HepG2 (cell line): ENCODE measurements around the gene CHCHD3. TPM values are rescaled to one million over a fixed set of nuclear protein-coding genes. Genes with fewer than 3 reads are reported as not detected.

ENCODE experiments used
- ATAC-seq: fragments of 200-7000 bp; cut with Tn5 transposase; 3 replicates; pipeline ENCODE4 v1.9.1; 2020; ENCODE audit warnings: mild to moderate bottlenecking, moderate library complexity
- BruUV-seq: library from RNA; stranded (reverse); fragments of 400-500 nt; replicated peaks from 2 replicates; lab custom pipeline; 2021; lab: Mats Ljungman, UMichigan
- CTCF ChIA-PET: fragments of 300-600 bp; formaldehyde crosslinking; extraction: SDS; loops from one replicate; lab custom pipeline; 2021; ENCODE audit warnings: low total read pairs, inconsistent platforms, low intra/inter-chr PET ratio; lab: Yijun Ruan, JAX
- POLR2A ChIA-PET: fragments of 350-600 bp; sonication (Branson Sonifier 250); formaldehyde crosslinking; loops from one replicate; lab custom pipeline; 2020; ENCODE audit warnings: antibody characterized with exemption, inconsistent platforms; lab: Yijun Ruan, JAX
- DNase-seq: peaks from one replicate; pipeline ENCODE4 v3.0.0-alpha.2; 2015; ENCODE audit warnings: low spot score
- FAIRE-seq: peaks from 3 replicates; lab custom pipeline; 2011; peaks lifted over from hg19 to GRCh38; lab: Jason Lieb, UNC
- H2AFZ ChIP-seq: one replicate; pipeline ENCODE4 v1.6.1; 2011; ENCODE audit warnings: low read length, inconsistent platforms
- H3K27ac ChIP-seq: fragments of 300-600 bp; 3 replicates; pipeline ENCODE4 v1.8.0; 2011; ENCODE audit warnings: mixed run types, mild to moderate bottlenecking, mixed read lengths, low read length, inconsistent platforms; ENCODE audit not compliant: insufficient read depth; ENCODE audit errors: extremely low read length
- H3K27me3 ChIP-seq, 2 experiments: fragments of 200-600 bp in 1 of 2; 2 replicates in 1 of 2; 3 replicates in 1 of 2; pipeline versions ENCODE4 v1.6.0 to v1.8.0; 2011; ENCODE audit warnings: low read length in 2 of 2, mild to moderate bottlenecking in 2 of 2, moderate library complexity in 2 of 2, inconsistent platforms in 1 of 2; ENCODE audit not compliant: insufficient read depth in 2 of 2, control insufficient read depth in 1 of 2
- H3K36me3 ChIP-seq, 2 experiments: fragments of 200-600 bp in 1 of 2; replicated peaks in 1 of 2; 2 replicates in 1 of 2; 3 replicates in 1 of 2; pipeline versions ENCODE4 v1.5.1 to v1.8.0; 2011; ENCODE audit warnings: low read length in 2 of 2, inconsistent platforms in 1 of 2; ENCODE audit not compliant: insufficient read depth in 2 of 2, control insufficient read depth in 1 of 2
- H3K4me1 ChIP-seq: 2 replicates; pipeline ENCODE4 v1.5.1; 2012; ENCODE audit warnings: low read length, inconsistent platforms; ENCODE audit not compliant: insufficient read depth
- H3K4me2 ChIP-seq: 2 replicates; pipeline ENCODE4 v1.6.0; 2011; ENCODE audit warnings: low read depth, low read length, inconsistent platforms
- H3K4me3 ChIP-seq, 3 experiments: fragments of 200-600 bp in 1 of 3; sonication (generic), shearing (Covaris generic) in 1 of 3; replicated peaks in 1 of 3; 2 replicates each; pipeline ENCODE4 v1.5.1; 2011 to 2016; ENCODE audit warnings: low read length in 3 of 3, inconsistent platforms in 2 of 3, low read depth in 2 of 3, mild to moderate bottlenecking in 2 of 3, control low read depth in 1 of 3, mixed read lengths in 1 of 3; ENCODE audit not compliant: insufficient read depth in 1 of 3
- H3K79me2 ChIP-seq: one replicate; pipeline ENCODE4 v1.6.1; 2011; ENCODE audit warnings: low read length, inconsistent platforms; ENCODE audit not compliant: insufficient read depth
- H3K9ac ChIP-seq: 2 replicates; pipeline ENCODE4 v1.6.0; 2011; ENCODE audit warnings: mild to moderate bottlenecking, low read depth, low read length, inconsistent platforms; ENCODE audit not compliant: insufficient read depth
- H3K9me3 ChIP-seq: 2 replicates; pipeline ENCODE4 v1.5.1; 2012; ENCODE audit warnings: mild to moderate bottlenecking, low read length
- H4K20me1 ChIP-seq: 2 replicates; pipeline ENCODE4 v1.6.0; 2011; ENCODE audit warnings: inconsistent platforms, mild to moderate bottlenecking, low read length, moderate library complexity; ENCODE audit not compliant: insufficient read depth
- ESRRA ChIP-seq: sonication (generic); formaldehyde crosslinking; IDR thresholded peaks from 2 replicates; pipeline ENCODE4 v1.5.1; 2020; ENCODE audit warnings: mild to moderate bottlenecking, low read depth, missing genetic modification reagents
- HDAC6 ChIP-seq: fragments of 200-600 bp; sonication (generic); IDR thresholded peaks from 2 replicates; pipeline ENCODE4 v1.7.0; 2017; ENCODE audit warnings: mild to moderate bottlenecking, antibody characterized with exemption, low read length, low read depth
- NBN ChIP-seq: fragments of 450-650 bp; conservative IDR thresholded peaks from 2 replicates; pipeline ENCODE4 v1.6.1; 2017
- NCOA5 ChIP-seq: sonication (generic); formaldehyde crosslinking; IDR thresholded peaks from 2 replicates; pipeline ENCODE4 v1.4.0; 2020; ENCODE audit warnings: missing genetic modification reagents
- SRSF1 ChIP-seq: fragments of 200-400 bp; formaldehyde crosslinking; optimal IDR thresholded peaks from 2 replicates; pipeline ENCODE3; 2017; ENCODE audit warnings: mild to moderate bottlenecking, low read depth, low read length, moderate library complexity
- ZNF136 ChIP-seq: sonication (generic); formaldehyde crosslinking; IDR thresholded peaks from 2 replicates; pipeline ENCODE4 v1.8.1; 2022; ENCODE audit warnings: low read depth, mild to moderate bottlenecking, moderate library complexity, missing genetic modification reagents
- ZNF234 ChIP-seq: sonication (generic); formaldehyde crosslinking; conservative IDR thresholded peaks from 2 replicates; pipeline ENCODE4 v1.5.1; 2020; ENCODE audit warnings: mild to moderate bottlenecking, missing genetic modification reagents
- ZNF33A ChIP-seq: sonication (generic); formaldehyde crosslinking; IDR thresholded peaks from 2 replicates; pipeline ENCODE4 v1.5.1; 2020; ENCODE audit warnings: missing genetic modification reagents, mild to moderate bottlenecking, moderate library complexity, borderline replicate concordance
- ZNF766 ChIP-seq: sonication (generic); formaldehyde crosslinking; IDR thresholded peaks from 2 replicates; pipeline ENCODE4 v1.5.0; 2020; ENCODE audit warnings: missing genetic modification reagents, borderline replicate concordance
- ZNF777 ChIP-seq: sonication (generic); formaldehyde crosslinking; IDR thresholded peaks from 2 replicates; pipeline ENCODE4 v1.4.0; 2020; ENCODE audit warnings: missing genetic modification reagents
- WGBS: methylation state at CpG from one replicate; pipeline ENCODE4 v1.1.6; 2017; ENCODE audit warnings: low lambda C conversion rate; 5-methylcytosine and 5-hydroxymethylcytosine counted together
- in situ Hi-C: cut with HindIII; loops from 2 replicates; pipeline ENCODE4 v1.10.0; 2017; ENCODE audit warnings: low pct_unique_long_range_greater_than_20kb; ENCODE audit not compliant: extremely low pct_ligation_motif_present
- intact Hi-C: fragments of 100-400 bp; cut with micrococcal nuclease; formaldehyde crosslinking; loops from one replicate; pipeline ENCODE4 v1.10.0; 2022; ENCODE audit not compliant: unreplicated experiment
- polyA plus RNA-seq, 8 experiments: library from polyadenylated mRNA; depleted of rRNA in 3 of 8; stranded (reverse) in 7 of 8; unstranded in 1 of 8; fragments of >200 nt; fragmentation: Illumina TruSeq in 4 of 8; extraction: Trizol in 4 of 8; gene quantifications; 2 replicates each; pipeline versions ENCODE4 v1.2.1 to v1.2.3, GENCODE V29; 2011 to 2016; ENCODE audit warnings: low read depth in 4 of 8, missing spikeins in 1 of 8, mixed read lengths in 1 of 8; ENCODE audit not compliant: insufficient read depth in 1 of 8
- total RNA-seq, 5 experiments: library from RNA; depleted of rRNA; stranded (reverse); fragments of >200 nt; fragmentation: Illumina TruSeq; extraction: Trizol; gene quantifications; 2 replicates each; pipeline ENCODE4 v1.2.3, GENCODE V29; 2016; ENCODE audit warnings: low read depth in 1 of 5
- TF ChIP-seq, protein P1 (sequence below): sonication (generic); formaldehyde crosslinking; IDR thresholded peaks from 2 replicates; pipeline ENCODE4 v1.8.1; 2022; ENCODE audit warnings: low read depth, mild to moderate bottlenecking, missing genetic modification reagents

CHCHD3 gene
- total and polyA plus RNA-seq, 2 of the 13 experiments (the other 11 are each of a cell fraction or from before 2014, with no cell fraction given), result 32.7 to 86.8 TPM

DNA sequence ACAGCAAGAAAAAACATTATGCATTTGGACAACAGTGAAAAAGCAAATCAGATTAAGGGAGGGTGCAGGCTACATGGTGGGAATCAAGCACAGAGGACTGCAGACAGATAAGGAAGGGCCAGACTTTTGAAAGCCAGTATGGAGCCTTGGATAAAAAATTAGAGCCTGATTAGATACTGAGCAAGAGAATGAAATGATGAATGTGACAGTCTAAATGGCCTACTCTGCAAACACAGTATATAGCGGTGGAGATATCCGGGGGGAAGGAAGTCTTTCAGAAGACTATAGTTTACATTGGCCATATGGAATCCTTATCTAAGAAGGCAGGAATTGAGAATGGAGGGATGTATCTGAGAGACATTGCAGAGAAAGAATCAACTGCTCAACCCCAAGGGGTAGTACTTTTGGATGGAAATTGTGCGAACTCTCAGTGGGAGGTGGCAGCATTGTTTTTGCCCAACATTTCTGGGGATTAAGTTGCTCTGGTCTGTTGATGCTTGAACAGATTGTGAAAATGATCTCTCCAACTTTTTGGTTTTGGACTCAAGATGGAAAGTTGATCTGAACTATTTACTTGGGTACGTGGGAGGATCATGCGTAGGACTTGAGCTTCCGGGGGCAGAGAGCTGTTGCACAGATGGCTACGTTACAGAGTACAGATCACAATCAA is 39.4 kb upstream of the CHCHD3 start:
- POLR2A ChIA-PET, result no interaction called here
- no peak overlapping the region for H3K27ac ChIP-seq
- no peaks in the 10 kb centered on the region for H3K4me1 ChIP-seq
- in situ Hi-C loops (no loop called here), intact Hi-C loops (no loop called here)
- WGBS, result 66% methylated on average over 7 of the region's 7 CpGs
- H3K4me3 ChIP-seq, result no peak overlapping the region
- H2AFZ ChIP-seq, result no peak overlapping the region
- BruUV-seq, result no TSS peak
- ATAC-seq, result no peak
- H3K9me3 ChIP-seq, result no peaks in the 10 kb centered on the region
- H3K4me2 ChIP-seq, result no peak overlapping the region
- no peak for TF ChIP-seq ZNF33A (CRISPR knock-in tag)
- no peak for TF ChIP-seq ZNF777 (CRISPR knock-in tag)
- TF ChIP-seq NBN, result no peak
- TF ChIP-seq SRSF1, result no peak
- TF ChIP-seq ZNF136 (CRISPR knock-in tag), result no peak
- no peak for TF ChIP-seq ZNF234 (CRISPR knock-in tag)
- no peak for TF ChIP-seq NCOA5
- no peak for TF ChIP-seq ZNF766
- TF ChIP-seq, protein P1, sequence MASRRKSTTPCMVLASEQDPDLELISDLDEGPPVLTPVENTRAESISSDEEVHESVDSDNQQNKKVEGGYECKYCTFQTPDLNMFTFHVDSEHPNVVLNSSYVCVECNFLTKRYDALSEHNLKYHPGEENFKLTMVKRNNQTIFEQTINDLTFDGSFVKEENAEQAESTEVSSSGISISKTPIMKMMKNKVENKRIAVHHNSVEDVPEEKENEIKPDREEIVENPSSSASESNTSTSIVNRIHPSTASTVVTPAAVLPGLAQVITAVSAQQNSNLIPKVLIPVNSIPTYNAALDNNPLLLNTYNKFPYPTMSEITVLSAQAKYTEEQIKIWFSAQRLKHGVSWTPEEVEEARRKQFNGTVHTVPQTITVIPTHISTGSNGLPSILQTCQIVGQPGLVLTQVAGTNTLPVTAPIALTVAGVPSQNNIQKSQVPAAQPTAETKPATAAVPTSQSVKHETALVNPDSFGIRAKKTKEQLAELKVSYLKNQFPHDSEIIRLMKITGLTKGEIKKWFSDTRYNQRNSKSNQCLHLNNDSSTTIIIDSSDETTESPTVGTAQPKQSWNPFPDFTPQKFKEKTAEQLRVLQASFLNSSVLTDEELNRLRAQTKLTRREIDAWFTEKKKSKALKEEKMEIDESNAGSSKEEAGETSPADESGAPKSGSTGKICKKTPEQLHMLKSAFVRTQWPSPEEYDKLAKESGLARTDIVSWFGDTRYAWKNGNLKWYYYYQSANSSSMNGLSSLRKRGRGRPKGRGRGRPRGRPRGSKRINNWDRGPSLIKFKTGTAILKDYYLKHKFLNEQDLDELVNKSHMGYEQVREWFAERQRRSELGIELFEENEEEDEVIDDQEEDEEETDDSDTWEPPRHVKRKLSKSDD (CRISPR knock-in tag), result no peak
- TF ChIP-seq HDAC6, result no peak
- no peak for TF ChIP-seq ESRRA (CRISPR knock-in tag)
- H3K27me3 ChIP-seq, result peaks cover 0 to 18% of the 10 kb centered on the region in 2 experiments; a peak in 1 of 5 replicates
- no peaks in the 10 kb centered on the region for H3K79me2 ChIP-seq
- FAIRE-seq, result no peak
- no peak for DNase-seq
- CTCF ChIA-PET, result no interaction called here
- H3K36me3 ChIP-seq, result no peaks in the 10 kb centered on the region
- H4K20me1 ChIP-seq, result no peaks in the 10 kb centered on the region
- no peak overlapping the region for H3K9ac ChIP-seq
